Rectal smooth muscle tissue (tissue), 1 donor: ENCODE results near the gene IL19.

Experiments
- H3K27ac ChIP-seq: one replicate; pipeline ENCODE4 v1.7.0; 2013; ENCODE audit warnings: low read depth, low read length, inconsistent platforms
- H3K27me3 ChIP-seq: one replicate; pipeline ENCODE4 v1.7.0; 2013; ENCODE audit warnings: low read length; ENCODE audit not compliant: control insufficient read depth, insufficient read depth
- H3K36me3 ChIP-seq: one replicate; pipeline ENCODE4 v1.7.0; 2013; ENCODE audit warnings: low read length; ENCODE audit not compliant: control insufficient read depth, insufficient read depth
- H3K4me1 ChIP-seq: one replicate; pipeline ENCODE4 v1.7.0; 2013; ENCODE audit warnings: low read length; ENCODE audit not compliant: control insufficient read depth, insufficient read depth
- H3K4me3 ChIP-seq: one replicate; pipeline ENCODE4 v1.7.0; 2013; ENCODE audit warnings: low read length
- H3K9ac ChIP-seq: one replicate; pipeline ENCODE4 v1.7.0; 2013; ENCODE audit warnings: low read length

Gene IL19

DNA sequence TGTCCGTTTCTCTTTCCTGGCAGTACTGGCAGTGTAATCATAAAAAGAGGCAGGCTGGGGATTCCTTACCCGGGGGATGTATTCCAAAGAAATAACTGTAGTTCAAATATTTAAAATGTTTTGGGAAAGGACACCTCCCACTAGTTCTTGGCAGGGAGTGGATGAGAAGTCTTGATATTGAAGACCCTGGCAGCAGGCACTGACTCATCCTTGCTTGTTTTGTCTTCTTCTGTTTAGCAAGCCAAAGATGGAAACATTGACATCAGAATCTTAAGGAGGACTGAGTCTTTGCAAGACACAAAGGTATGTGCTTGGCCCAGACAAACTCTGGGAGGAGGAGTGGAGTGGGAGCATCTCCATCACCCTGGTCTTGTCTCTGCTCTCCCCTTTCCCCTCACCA, 95.5 kb downstream of the IL19 start:
- H3K27ac ChIP-seq = no peak overlapping the region
- no peak overlapping the region for H3K4me3 ChIP-seq
- H3K27me3 ChIP-seq = no peaks in the 10 kb centered on the region
- H3K4me1 ChIP-seq = no peaks in the 10 kb centered on the region
- H3K9ac ChIP-seq = no peak overlapping the region
- H3K36me3 ChIP-seq = no peaks in the 10 kb centered on the region

DNA sequence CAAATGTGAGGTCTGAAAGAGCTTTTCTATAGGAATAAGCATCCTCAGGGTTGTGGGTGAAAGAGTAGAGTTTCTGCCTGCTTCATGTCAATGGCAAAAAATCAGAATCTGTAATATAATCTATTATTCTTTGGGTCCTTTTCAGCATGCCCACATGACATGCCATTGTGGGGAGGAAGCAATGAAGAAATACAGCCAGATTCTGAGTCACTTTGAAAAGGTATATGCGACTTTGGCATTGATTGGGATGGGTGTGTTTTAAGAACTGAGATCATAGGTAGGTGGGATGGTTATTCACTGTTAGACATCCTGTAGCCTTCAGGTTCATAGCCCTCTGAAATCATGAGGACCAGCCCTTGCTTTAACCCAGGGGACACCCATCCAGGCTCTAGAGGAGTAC, 96.7 kb downstream of the IL19 start:
- Histone ChIP-seq H3K9ac (no peak overlapping the region), H3K4me3 (no peak overlapping the region), H3K4me1 (no peaks in the 10 kb centered on the region), H3K27me3 (no peaks in the 10 kb centered on the region), H3K36me3 (no peaks in the 10 kb centered on the region), H3K27ac (no peak overlapping the region)

DNA sequence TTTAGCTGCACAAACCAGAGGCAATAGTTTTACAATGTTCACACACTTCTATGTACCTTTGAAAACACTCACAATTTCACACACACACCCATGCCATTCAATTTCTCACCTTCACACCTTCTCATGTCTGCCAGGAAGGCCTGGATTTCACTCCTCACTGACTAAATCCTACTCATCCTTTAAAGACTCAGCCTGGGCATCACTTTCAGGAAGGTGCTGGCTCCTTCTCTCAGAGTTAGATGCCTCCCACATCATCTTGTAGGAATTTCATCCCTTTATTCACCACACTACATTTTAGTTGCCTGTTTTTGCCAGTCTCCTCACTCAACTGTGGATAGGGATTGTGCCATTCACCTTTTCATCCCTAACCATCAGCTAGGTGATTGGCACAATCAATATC, 97.1 kb downstream of the IL19 start:
- no peak overlapping the region for H3K27ac ChIP-seq
- no peak overlapping the region for H3K4me3 ChIP-seq
- no peak overlapping the region for H3K9ac ChIP-seq
- H3K4me1 ChIP-seq = no peaks in the 10 kb centered on the region
- no peaks in the 10 kb centered on the region for H3K36me3 ChIP-seq
- H3K27me3 ChIP-seq = no peaks in the 10 kb centered on the region

DNA sequence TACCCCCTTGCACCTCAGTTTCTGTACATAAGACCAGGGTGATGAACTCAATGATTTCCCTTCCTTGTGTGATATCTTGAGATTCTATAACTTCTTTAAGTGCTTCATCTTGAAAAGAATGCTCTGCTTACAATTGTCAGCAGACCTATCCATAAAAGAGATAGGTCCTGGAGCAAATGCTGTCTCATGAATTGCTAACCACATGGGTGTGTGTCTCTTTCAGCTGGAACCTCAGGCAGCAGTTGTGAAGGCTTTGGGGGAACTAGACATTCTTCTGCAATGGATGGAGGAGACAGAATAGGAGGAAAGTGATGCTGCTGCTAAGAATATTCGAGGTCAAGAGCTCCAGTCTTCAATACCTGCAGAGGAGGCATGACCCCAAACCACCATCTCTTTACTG, 97.7 kb downstream of the IL19 start:
- H3K27me3 ChIP-seq = no peaks in the 10 kb centered on the region
- H3K27ac ChIP-seq = no peak overlapping the region
- no peak overlapping the region for H3K4me3 ChIP-seq
- H3K9ac ChIP-seq = no peak overlapping the region
- H3K36me3 ChIP-seq = no peaks in the 10 kb centered on the region
- no peaks in the 10 kb centered on the region for H3K4me1 ChIP-seq

DNA sequence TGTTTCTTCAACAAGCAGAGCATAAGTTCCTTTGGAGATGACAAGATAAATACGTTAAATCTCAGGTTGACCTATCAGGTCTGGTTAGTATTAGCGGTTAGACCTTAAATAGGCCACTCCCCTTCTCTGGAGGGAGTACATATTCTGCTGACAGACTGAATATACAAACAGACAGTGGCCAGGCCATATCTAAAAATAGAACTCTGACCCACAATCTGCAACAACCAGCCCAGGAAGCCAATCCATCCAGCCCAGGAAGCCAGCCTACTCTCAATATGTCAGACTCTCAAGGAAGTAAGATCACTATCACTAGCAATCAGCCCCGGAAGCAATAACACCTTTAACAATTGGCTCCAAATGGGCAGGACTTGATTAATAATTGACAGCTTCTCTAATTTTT, 101.6 kb downstream of the IL19 start:
- Histone ChIP-seq H3K27ac (peak overlapping the region; percentile 43), H3K9ac (no peak overlapping the region), H3K4me1 (no peaks in the 10 kb centered on the region), H3K36me3 (no peaks in the 10 kb centered on the region), H3K4me3 (no peak overlapping the region), H3K27me3 (no peaks in the 10 kb centered on the region)

DNA sequence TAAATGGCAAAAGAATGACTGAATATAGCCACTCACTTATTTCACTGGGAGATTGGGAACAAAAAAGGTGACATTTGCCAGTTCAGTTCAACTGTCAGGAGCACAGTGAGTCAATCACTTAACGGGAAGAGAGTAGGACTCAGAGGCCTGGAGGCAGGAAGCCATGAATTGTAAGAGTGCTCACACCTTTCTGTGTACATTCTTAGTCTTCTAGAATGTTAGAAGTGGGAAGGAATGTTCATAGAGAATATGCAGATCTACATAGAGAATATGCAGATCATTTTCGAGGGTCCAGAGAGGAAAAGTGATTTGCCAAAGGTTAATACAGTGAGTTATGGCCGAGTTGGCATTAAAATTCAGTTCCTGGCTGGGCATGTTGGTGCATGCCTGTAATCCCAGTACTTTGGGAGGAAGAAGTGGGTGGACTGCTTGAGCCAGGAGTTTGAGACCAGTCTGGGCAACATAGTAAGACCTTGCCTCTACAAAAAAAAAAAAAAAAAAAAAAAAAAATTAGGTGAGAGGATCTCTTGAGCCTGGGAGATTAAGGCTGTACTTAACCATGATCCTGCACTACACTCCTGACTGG, 103.1 kb downstream of the IL19 start:
- Histone ChIP-seq H3K27me3 (no peaks in the 10 kb centered on the region), H3K4me1 (no peaks in the 10 kb centered on the region), H3K9ac (no peak overlapping the region), H3K36me3 (no peaks in the 10 kb centered on the region), H3K4me3 (no peak overlapping the region), H3K27ac (no peak overlapping the region)

DNA sequence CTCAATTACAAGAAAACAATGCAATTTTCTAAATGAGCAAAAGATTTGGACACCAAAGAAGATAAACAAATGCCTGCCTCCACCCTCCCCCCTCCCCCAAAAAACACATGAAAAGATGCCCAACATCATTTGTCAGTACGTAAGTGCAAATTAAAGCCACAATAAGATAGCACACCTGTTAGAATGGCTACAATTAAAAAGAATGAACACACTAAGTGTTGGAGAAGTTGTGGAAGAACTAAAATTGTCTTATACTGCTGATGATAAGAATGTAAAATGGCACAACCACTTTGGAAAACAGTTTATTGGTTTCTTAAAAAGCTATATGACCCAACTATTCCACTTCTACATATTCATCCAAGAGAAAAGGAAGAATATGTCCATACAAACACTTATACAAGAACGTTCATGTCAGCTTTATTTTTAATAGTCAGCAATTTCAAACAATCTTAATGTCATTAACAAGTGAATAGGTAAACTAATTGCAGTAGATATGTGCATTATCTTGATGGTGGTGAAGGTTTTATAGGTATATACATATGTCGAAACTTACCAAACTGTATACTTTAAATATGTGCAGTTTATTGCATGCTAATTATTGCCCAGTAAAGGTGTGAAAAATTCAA, 105.3 kb downstream of the IL19 start:
- H3K36me3 ChIP-seq = no peaks in the 10 kb centered on the region
- no peaks in the 10 kb centered on the region for H3K27me3 ChIP-seq
- no peak overlapping the region for H3K9ac ChIP-seq
- H3K4me1 ChIP-seq = no peaks in the 10 kb centered on the region
- H3K4me3 ChIP-seq = no peak overlapping the region
- no peak overlapping the region for H3K27ac ChIP-seq

DNA sequence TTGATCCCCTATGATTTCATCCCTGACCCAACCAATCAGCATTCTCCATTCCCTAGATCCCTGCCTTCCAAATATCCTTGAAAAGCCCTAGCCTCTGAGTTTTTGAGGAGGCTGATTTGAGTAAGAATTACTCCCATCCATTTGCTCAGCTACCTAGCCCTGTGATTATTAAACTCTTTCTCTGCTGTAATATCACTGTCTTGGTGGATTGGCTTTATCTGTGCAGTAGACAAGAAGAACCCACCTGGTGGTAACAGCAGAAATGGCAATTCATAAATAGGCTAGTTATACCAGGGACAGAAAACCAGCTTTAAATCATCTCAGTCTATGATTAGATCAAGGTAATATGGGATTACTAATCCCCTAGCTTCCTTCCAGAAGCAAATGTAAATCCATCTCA, 107.9 kb downstream of the IL19 start:
- H3K27me3 ChIP-seq = no peaks in the 10 kb centered on the region
- H3K4me3 ChIP-seq = no peak overlapping the region
- no peaks in the 10 kb centered on the region for H3K36me3 ChIP-seq
- H3K9ac ChIP-seq = no peak overlapping the region
- H3K27ac ChIP-seq = no peak overlapping the region
- H3K4me1 ChIP-seq = no peaks in the 10 kb centered on the region

DNA sequence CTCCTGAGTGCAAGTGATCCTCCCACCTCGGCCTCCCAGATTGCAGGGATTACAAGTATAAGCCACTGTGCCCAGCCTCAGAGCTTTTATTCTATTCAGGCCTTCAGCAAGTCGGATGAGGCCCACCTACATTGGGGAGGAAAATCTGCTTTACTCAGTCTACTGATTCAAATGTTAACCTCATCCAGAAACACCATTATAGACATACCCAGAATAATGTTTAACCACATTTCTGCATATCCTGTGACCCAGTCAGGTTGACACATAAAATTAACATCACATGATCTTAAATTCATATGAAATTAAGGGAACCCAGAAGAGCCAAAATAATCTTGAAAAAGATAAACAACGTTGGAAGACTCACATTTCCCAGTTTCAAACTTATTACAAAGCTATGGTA, 109.7 kb downstream of the IL19 start:
- Histone ChIP-seq H3K36me3 (no peaks in the 10 kb centered on the region), H3K9ac (no peak overlapping the region), H3K27me3 (no peaks in the 10 kb centered on the region), H3K4me3 (no peak overlapping the region), H3K4me1 (no peaks in the 10 kb centered on the region), H3K27ac (no peak overlapping the region)

DNA sequence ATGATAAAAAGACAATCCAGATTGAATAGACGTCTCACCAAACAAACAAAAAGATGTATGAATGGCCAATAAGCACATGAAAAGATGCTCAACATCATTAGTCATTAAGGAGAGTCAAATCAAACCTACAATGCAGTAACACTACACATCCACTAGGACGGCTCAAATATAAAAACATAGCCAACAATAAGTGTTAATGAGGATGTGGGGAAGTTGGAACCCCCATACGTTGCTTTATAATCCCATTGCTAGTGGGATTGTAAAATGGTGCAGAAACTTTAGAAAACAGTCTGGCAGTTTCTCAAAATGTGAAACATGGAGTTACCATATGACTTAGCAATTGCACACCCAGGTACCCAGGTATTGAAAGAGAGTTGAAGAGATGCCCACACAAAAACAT, 112.0 kb downstream of the IL19 start:
- H3K27me3 ChIP-seq = no peaks in the 10 kb centered on the region
- no peak overlapping the region for H3K27ac ChIP-seq
- H3K4me1 ChIP-seq = no peaks in the 10 kb centered on the region
- no peaks in the 10 kb centered on the region for H3K36me3 ChIP-seq
- H3K9ac ChIP-seq = no peak overlapping the region
- H3K4me3 ChIP-seq = no peak overlapping the region

DNA sequence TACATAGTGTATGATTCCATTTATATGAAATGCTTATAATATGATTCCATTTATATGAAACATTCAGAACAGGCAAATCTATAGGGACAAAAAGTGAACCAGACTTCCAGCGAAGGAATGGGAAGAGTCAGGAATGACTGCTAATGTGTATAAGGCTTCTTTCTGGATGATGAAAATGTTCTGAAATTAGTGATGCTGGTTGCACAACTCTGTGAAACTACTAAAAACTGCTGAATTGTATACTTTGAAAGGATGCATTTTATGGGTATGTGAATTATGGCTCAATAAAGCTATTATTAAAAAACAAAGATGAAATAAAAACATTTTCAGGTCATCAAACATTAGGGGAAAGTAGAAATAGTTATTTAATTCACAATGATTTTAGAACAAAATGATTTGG, 112.6 kb downstream of the IL19 start:
- Histone ChIP-seq H3K9ac (no peak overlapping the region), H3K4me1 (no peaks in the 10 kb centered on the region), H3K36me3 (no peaks in the 10 kb centered on the region), H3K27me3 (no peaks in the 10 kb centered on the region), H3K27ac (no peak overlapping the region), H3K4me3 (no peak overlapping the region)

DNA sequence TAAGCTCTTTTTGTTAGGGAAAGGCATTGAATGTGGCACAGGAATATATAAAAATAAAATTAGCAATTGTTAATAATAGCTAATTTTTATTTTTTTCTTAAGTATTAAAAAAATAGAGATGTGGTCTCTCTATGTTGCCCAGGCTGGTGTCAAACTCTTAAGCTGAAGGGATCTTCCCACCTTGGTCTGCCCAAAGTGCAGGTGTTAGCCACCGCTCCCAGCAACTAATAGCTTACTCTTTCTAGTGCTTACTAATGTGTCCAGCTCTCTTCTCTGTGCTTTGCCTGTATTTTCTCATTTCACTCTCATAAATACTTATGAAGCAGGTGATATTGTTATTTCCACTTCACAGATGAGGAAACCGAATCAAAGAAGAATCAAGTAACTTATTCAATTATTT, 113.3 kb downstream of the IL19 start:
- Histone ChIP-seq H3K4me1 (no peaks in the 10 kb centered on the region), H3K27me3 (no peaks in the 10 kb centered on the region), H3K4me3 (no peak overlapping the region), H3K9ac (no peak overlapping the region), H3K27ac (no peak overlapping the region), H3K36me3 (no peaks in the 10 kb centered on the region)

DNA sequence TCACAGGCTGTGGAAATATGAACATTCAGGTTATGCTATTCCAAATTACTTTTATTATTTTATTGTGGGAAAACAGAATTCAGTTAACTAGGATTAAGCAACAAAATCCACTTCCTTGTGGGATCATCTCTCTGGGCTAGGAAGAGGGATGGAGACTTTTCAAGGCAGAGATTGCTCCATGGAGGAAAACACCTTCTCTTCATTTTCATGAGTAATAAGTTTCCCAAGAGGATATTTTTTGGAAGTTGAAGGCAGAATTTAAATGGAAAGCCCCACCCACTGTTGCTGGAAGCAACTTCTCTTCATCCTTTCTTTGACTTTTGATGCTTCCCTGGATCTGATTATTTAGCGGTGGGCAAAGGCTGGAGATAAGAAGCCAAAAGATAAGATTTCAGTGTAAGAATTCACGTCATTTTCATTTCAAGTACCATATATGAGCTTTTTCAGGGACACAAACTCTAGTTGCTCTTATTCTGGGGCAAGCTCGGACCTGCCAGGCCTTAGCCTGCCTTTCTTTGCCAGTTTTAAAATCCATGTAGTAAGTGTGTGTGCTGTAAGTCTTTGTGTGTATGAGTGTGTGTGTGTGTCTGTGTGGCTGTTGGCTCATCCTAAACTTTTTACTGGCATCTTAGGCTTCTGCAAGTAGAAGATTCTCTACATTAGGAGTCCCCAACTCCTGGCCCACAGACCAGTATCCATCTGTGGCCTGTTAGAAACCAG, 114.9 kb downstream of the IL19 start:
- no peak overlapping the region for H3K4me3 ChIP-seq
- no peak overlapping the region for H3K9ac ChIP-seq
- H3K4me1 ChIP-seq = no peaks in the 10 kb centered on the region
- H3K27ac ChIP-seq = no peak overlapping the region
- H3K27me3 ChIP-seq = no peaks in the 10 kb centered on the region
- no peaks in the 10 kb centered on the region for H3K36me3 ChIP-seq
